Pons (tissue), 1 donor: ENCODE results near the gene SORBS1.

Source experiments
- DNase-seq: peaks from one replicate; pipeline ENCODE4 v3.0.0-alpha.2; 2016; ENCODE audit warnings: low spot score

The SORBS1 gene

DNA sequence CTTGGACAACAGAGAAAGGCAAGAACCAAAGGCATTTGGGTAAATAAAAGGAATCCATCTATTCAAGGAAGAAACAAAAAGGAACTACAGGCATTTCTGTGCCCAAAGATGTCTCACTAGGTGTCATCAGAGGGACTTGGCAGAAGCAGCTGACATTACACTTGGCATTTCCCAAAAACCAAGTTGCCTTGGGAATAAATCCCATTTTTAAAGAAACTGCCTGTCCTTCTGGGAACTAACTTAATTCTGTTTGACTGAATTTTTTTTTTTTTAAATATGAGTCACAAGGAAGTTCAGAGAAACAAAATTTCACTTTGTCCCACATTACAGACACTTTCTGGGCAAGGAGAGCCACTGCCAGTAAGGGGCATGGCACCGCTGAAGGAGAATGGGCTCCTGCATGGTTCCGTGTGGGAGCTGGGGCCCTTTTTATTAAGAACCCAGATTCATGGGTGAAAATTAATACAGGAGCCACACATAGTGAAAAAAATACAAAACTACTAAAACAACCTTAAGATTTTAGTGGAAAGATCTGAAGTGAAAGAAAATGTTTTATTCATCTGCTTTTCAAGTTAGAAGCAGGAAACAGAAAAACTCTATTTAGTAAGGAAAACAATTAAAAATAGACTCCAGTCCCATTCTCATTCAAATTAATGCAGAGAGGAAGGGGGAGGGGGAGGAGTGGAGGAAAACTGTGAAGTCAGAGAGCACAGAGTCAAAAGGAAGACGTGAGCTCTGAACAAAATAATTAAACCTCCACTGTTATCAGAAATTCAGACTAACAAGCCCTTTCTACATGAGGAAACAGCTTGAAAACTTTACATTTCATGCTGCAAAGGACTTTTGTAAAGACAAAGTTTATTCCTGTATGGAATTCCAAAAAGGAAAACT lies 151.9 kb downstream of the SORBS1 start:
- peak; percentile 63 for DNase-seq

GRCh38 chr10:95408148-95408960 lies 152.8 kb downstream of the SORBS1 start:
- DNase-seq = no peak

- no peak for DNase-seq
Measured at GRCh38 chr10:95407546-95407945, 153.6 kb downstream of the SORBS1 start.

DNA sequence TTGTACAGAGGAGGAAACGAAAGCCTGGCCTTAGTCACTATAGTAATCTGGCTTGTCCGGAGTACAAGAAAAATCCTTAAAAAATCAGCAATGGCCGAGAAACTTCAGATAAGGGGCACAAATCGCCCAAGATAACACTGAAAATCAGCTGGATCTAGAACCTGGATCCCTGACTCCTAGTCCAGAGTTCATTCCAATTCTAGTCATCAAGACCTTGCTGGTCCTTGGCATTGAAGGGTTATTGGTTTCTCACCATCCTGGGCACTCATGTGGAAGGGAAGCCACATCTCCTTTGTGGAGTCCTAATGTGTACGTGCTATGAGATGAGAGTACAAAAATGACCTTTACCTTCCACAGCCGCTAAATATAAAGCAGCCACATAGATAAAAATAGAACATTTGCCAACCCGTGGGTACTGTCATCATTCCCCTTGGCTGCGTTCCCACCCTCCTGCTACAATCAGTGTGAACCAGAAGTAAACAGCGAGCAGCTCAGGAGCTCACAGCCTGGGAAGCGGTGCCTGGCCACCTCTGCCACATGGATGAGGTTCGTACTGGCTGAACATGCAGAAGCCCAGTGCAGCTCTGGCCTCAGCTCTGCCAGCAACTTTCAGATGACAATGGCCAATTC lies 154.4 kb downstream of the SORBS1 start:
- no peak for DNase-seq

DNA sequence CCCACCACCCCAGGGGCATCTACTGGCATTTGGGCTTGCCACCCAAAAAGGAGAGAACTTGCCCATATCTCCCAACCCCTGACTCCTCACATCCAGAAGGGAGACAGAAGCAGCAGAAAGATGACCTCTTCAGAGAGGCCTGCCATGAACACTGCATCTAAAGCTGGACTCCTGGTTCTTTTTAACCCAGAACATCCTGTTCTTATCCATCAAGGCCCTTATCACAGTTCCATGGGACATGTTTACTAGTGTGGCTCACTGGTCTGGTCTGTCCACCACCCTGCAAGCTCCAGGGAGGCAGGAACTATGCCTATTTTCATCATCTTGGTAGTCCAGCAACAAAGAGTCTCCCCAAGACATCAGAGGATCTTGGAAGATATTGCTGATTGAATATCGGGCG lies 155.5 kb downstream of the SORBS1 start:
- no peak for DNase-seq

DNA sequence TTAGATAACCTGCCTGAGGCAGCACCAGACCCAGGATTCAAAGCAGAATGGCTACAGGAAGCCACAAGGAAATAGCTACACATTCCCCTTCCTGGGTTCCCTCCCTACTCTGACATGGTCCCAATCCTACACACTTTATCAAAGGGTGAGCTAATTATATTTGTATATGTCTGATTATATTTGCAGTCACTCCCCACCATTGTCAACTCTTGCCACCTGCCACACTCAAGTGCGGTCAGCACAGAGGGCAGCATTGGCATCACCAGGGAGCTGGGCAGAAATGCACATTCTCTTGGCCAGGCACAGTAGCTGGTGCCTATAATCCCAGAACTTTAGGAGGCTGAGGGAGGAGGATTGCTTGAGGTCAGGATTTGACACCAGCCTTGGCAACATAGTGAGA lies 156.3 kb downstream of the SORBS1 start:
- DNase-seq = no peak

DNA sequence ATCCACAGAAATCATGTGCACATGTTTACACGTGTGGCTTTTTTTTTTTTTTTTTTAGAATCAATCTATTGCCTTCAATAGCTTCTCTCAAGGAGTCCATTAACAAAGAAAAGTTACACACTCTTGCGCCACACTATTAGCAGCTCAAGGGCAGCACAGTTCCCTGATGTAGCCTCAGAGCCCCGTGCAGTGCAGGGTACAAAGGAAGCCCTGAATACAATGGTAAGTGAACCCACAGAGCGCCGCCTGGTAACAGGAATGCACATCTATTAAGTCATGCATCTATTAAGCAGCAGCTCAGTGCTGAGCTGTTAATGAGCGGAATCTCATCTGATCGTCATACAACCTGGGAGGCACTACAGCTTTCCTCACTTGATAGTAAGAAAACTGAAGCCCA lies 156.7 kb downstream of the SORBS1 start:
- no peak for DNase-seq

DNA sequence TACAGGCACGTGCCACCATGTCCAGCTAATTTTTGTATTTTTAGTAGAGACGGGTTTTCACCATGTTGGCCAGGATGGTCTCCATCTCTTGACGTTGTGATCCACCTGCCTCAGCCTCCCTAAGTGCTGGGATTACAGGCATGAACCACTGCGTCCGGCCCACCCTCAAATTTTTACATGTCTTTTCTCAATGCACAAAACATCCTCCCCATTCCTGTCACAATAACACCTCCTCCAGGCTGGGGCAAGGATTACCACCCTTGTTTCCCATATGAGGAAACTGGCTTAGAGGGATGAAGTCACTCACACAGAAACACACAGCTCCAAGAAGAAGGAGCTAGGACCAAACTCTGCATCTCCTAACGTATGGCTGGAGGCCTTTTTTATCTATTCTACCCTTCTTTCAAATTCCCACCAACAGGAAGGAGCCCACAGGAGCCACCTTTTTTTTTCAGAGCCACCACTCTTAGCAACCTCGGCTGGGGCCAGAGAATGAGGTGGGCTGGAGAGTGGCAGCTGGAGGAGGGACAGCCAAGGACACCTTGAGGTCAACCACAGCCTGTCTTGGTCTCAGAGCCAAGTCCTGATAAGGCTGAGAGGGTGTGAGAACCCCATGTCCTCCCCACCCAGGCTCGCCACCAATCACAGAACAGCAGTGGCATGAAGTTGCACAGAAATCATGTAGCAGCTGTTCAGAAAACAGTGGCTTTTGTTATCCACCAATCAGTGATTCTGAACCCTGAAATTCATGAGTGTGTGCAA lies 157.3 kb downstream of the SORBS1 start:
- DNase-seq = no peak

GRCh38 chr10:95401704-95402469 lies 159.3 kb downstream of the SORBS1 start:
- DNase-seq = no peak

DNA sequence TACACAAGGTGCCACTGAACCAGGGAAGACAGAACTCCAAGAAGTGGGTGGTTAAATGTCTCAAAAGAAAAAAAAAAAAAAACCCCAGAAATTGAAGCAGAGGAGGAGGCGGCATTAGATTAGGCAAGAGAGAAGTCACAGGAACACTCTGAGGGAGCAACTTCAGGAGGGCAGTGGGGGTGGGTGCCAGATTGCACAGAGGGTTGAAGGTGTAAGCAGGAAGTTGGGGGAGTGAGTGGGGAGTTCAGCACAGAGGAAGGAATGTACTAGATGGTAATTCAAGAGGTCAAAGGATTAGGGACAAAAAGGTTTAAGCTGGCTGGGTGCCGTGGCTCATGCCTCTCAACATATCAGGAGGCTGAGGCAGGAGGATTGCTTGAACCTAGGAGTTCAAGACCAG lies 160.4 kb downstream of the SORBS1 start:
- no peak for DNase-seq

DNA sequence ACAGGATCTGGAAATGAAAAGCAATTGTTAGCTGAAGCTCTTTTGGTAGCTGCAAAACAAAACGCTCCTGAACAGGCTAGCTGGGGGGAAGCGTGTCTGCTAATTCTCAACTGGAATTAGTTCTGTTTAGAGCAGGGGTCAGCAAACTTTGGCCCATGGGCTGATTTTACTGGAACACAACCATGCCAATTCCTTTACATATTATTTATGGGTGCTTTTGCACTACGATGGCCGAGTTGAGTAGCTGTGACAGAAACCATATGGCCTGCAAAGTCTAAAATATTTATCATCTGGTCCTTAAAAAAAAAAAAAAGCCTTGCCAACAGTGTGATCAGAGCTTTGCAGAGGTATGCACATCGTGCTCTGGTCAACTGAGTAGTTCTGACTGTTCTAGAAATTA lies 162.0 kb downstream of the SORBS1 start:
- no peak for DNase-seq

- DNase-seq = no peak
Measured at GRCh38 chr10:95397747-95398146, 163.4 kb downstream of the SORBS1 start.

GRCh38 chr10:95395947-95396449 lies 165.2 kb downstream of the SORBS1 start:
- no peak for DNase-seq

- no peak for DNase-seq
Measured at GRCh38 chr10:95394161-95394880, 166.8 kb downstream of the SORBS1 start.

- DNase-seq = no peak
Measured at GRCh38 chr10:95392681-95393164, 168.4 kb downstream of the SORBS1 start.

DNA sequence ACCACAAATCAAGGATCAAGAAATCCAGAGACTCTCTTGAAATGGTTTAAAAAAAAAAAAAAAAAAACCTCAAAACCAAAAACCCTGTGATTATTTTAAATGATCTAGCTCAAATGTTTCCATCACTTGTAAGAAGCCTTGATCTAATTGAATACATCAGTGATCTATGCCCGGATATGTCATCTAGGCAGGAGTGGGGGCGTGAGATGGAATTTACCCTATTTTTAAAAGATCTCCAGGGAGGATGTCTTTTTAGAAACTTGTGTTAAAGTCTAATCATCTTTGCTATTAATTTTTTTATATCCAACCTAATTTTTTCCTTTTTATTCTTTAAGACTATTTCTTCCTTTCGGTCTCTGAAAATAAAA lies 169.0 kb downstream of the SORBS1 start:
- DNase-seq = no peak

DNA sequence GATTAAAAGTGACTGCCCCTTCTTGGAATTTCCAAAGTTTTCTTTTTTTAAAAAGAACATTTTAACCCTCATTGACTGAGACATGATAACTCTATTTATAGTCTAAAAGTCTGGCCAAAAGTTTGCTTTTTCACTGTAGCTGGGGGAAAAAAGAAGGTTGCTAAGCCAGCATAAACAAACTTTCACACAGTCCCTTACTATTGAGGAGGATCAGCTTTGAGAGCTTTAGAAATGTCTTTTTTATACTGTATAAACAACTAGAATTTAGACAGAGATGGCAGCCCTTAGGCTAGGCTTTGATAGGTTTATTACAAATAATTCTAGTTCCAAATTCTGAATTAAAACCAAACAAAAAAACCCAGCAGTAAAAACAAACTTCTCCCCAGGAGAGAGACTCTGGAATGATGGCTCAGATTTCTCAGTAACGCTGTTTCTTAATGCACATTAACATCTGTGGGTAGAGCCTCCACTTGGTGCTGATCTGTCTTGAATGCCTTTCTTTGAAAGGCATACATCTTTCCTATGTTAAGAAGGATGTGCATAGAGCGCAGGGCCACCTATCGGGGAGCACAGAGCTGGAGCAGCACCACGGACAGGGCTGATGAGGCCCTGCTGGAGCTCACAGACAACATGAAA lies 169.5 kb downstream of the SORBS1 start:
- DNase-seq = no peak

GRCh38 chr10:95391164-95391563 lies 170.0 kb downstream of the SORBS1 start:
- DNase-seq = no peak

DNA sequence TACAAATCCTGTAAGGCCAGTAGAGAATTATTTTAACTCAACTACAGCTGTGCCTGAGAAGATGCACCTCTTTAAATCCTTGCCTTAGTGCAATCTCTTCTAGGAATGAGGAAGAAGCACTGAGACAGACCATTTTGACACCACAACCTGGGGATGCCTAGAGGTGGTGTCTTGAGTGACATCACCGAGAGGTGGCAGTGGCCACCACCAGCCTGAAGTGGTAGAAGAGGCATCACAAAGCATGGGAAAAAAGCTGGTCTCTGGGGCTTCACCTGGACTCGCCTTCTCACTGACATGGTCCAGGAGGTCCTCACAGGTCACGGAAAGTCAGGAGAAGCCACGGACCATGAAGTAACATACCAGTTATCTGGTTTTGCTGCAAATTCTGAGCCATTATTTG lies 171.2 kb downstream of the SORBS1 start:
- no peak for DNase-seq

GRCh38 chr10:95389176-95389575 lies 172.0 kb downstream of the SORBS1 start:
- DNase-seq = peak; percentile 4
